B cell (primary cell): Measurements from ENCODE around the gene ESRRA. TPM values are rescaled to one million over a fixed set of nuclear protein-coding genes. Genes with fewer than 3 reads are reported as not detected.
A peak's percentile ranks its signal among the peaks of the same experiment; 100 is the strongest.

Experiments
- ATAC-seq: fragments of 200-7000 bp; cut with Tn5 transposase; one replicate; pipeline ENCODE4 v1.10.0; 2021; ENCODE audit warnings: low read depth, mild to moderate bottlenecking, moderate number of reproducible peaks, moderate library complexity
- CTCF ChIA-PET: fragments of 350-600 bp; sonication (Branson Sonifier 250); formaldehyde crosslinking; loops from one replicate; lab custom pipeline; 2021; ENCODE audit warnings: antibody characterized with exemption, inconsistent platforms; lab: Charles Lee
- POLR2A ChIA-PET: fragments of 350-600 bp; sonication (Branson Sonifier 250); formaldehyde crosslinking; loops from one replicate; lab custom pipeline; 2021; ENCODE audit warnings: antibody characterized with exemption; lab: Charles Lee
- DNase-seq: peaks from one replicate; pipeline ENCODE4 v3.0.0; 2013
- H2AFZ ChIP-seq: 2 replicates; pipeline ENCODE4 v1.6.1; 2012; ENCODE audit warnings: mild to moderate bottlenecking, low read depth, low read length; ENCODE audit not compliant: insufficient read depth, poor library complexity, severe bottlenecking
- H3K27ac ChIP-seq, 2 donors: 1 replicate in 1 of 2; 2 replicates in 1 of 2; pipeline ENCODE4 v1.5.1; 2012 to 2013; ENCODE audit warnings: low read length in 2 of 2, mild to moderate bottlenecking in 2 of 2, moderate library complexity in 1 of 2
- H3K27me3 ChIP-seq, 4 experiments: fragments of 200-600 bp in 1 of 4; sonication (generic) in 1 of 4; replicated peaks in 1 of 4; 1 replicate in 2 of 4; 2 replicates in 2 of 4; pipeline versions ENCODE4 v1.6.1 to v1.7.0; 2013 to 2016; ENCODE audit warnings: low read length in 3 of 4, mild to moderate bottlenecking in 2 of 4, mixed read lengths in 1 of 4, moderate library complexity in 1 of 4; ENCODE audit not compliant: insufficient read depth in 4 of 4, control insufficient read depth in 3 of 4; ENCODE audit errors: control extremely low read depth in 1 of 4
- H3K36me3 ChIP-seq, 2 experiments: replicated peaks in 1 of 2; 1 replicate in 1 of 2; 2 replicates in 1 of 2; pipeline versions ENCODE4 v1.6.1 to v1.7.1; 2013; ENCODE audit warnings: low read length in 1 of 2; ENCODE audit not compliant: insufficient read depth in 2 of 2, control insufficient read depth in 1 of 2; ENCODE audit errors: control extremely low read depth in 1 of 2, extremely low read depth in 1 of 2
- H3K4me1 ChIP-seq, 2 donors: fragments of 200-600 bp in 1 of 2; sonication (generic) in 1 of 2; 1 replicate in 1 of 2; 2 replicates in 1 of 2; pipeline versions ENCODE4 v1.5.1 to v1.6.1; 2013 to 2017; ENCODE audit warnings: low read length in 2 of 2; ENCODE audit not compliant: control insufficient read depth in 2 of 2, insufficient read depth in 2 of 2
- H3K4me2 ChIP-seq: replicated peaks from 2 replicates; pipeline ENCODE3; 2012; ENCODE audit warnings: mild to moderate bottlenecking, low read depth, low read length; ENCODE audit not compliant: poor library complexity, severe bottlenecking
- H3K4me3 ChIP-seq, 5 experiments: fragments of 200-600 bp in 1 of 5; sonication (generic) in 1 of 5; 1 replicate in 3 of 5; 2 replicates in 2 of 5; pipeline versions ENCODE4 v1.5.1 to v1.7.0; 2011 to 2016; ENCODE audit warnings: low read length in 4 of 5, mild to moderate bottlenecking in 4 of 5, low read depth in 2 of 5, control low read depth in 1 of 5, moderate library complexity in 1 of 5; ENCODE audit not compliant: insufficient read depth in 1 of 5; ENCODE audit errors: control extremely low read depth in 1 of 5, extremely low read depth in 1 of 5
- H3K79me2 ChIP-seq: fragments of 200-600 bp; sonication (generic); one replicate; pipeline ENCODE4 v1.6.0; 2016; ENCODE audit warnings: low read length; ENCODE audit not compliant: control insufficient read depth, insufficient read depth
- H3K9ac ChIP-seq: fragments of 200-600 bp; sonication (generic); 2 replicates; pipeline ENCODE4 v1.6.1; 2017; ENCODE audit warnings: mild to moderate bottlenecking, low read length, moderate library complexity
- H3K9me3 ChIP-seq, 3 donors: one replicate each; pipeline versions ENCODE4 v1.6.1 to v1.7.1; 2013; ENCODE audit warnings: low read length in 2 of 3; ENCODE audit not compliant: control insufficient read depth in 2 of 3, insufficient read depth in 1 of 3; ENCODE audit errors: control extremely low read depth in 1 of 3
- H4K20me1 ChIP-seq: 2 replicates; pipeline ENCODE4 v1.6.0; 2012; ENCODE audit warnings: mild to moderate bottlenecking, low read length; ENCODE audit not compliant: insufficient read depth, control insufficient read depth, poor library complexity, severe bottlenecking
- H3K27ac Mint-ChIP-seq: one replicate; pipeline ENCODE4 v1.8.0; 2021; ENCODE audit warnings: mixed read lengths
- H3K27me3 Mint-ChIP-seq: one replicate; pipeline ENCODE4 v1.8.0; 2021; ENCODE audit warnings: mixed read lengths
- H3K4me1 Mint-ChIP-seq: one replicate; pipeline ENCODE4 v1.8.0; 2021; ENCODE audit warnings: mixed read lengths
- H3K4me3 Mint-ChIP-seq: one replicate; pipeline ENCODE4 v1.8.0; 2021; ENCODE audit warnings: mixed read lengths
- H3K9me3 Mint-ChIP-seq: one replicate; pipeline ENCODE4 v1.8.0; 2022; ENCODE audit warnings: mixed read lengths; ENCODE audit not compliant: insufficient read depth
- EZH2 ChIP-seq: IDR thresholded peaks from 2 replicates; pipeline ENCODE4 v1.6.1; 2012; ENCODE audit warnings: borderline replicate concordance, low read depth, mild to moderate bottlenecking, moderate library complexity, low read length; ENCODE audit not compliant: insufficient read depth, poor library complexity, severe bottlenecking
- WGBS: methylation state at CpG from one replicate; pipeline ENCODE4 v1.1.5; 2013; ENCODE audit warnings: missing lambda C conversion rate; ENCODE audit not compliant: insufficient coverage; 5-methylcytosine and 5-hydroxymethylcytosine counted together
- intact Hi-C: fragments of 100-400 bp; cut with micrococcal nuclease; formaldehyde crosslinking; loops from one replicate; pipeline ENCODE4 v1.10.0; 2022
- polyA plus RNA-seq: library from polyadenylated mRNA; depleted of rRNA; stranded (reverse); fragments of >200 nt; gene quantifications from 2 replicates; pipeline ENCODE4 v1.2.3, GENCODE V29; 2012
- total RNA-seq, 2 donors: library from RNA; stranded (reverse); fragments of 120-200 nt in 1 of 2; gene quantifications; 1 replicate in 1 of 2; 2 replicates in 1 of 2; pipeline versions ENCODE4 v1.2.3 to v1.2.4, GENCODE V29; 2013 to 2022
- TF ChIP-seq, protein P1 (sequence below): fragments of 200-600 bp; IDR thresholded peaks from one replicate; pipeline ENCODE4 v1.8.0; 2022; ENCODE audit warnings: antibody characterized with exemption, mild to moderate bottlenecking

ESRRA gene
- total and polyA plus RNA-seq, 2 donors (not counting 1 experiment from before 2014, with no cell fraction given) = 16.3 to 39.6 TPM

DNA sequence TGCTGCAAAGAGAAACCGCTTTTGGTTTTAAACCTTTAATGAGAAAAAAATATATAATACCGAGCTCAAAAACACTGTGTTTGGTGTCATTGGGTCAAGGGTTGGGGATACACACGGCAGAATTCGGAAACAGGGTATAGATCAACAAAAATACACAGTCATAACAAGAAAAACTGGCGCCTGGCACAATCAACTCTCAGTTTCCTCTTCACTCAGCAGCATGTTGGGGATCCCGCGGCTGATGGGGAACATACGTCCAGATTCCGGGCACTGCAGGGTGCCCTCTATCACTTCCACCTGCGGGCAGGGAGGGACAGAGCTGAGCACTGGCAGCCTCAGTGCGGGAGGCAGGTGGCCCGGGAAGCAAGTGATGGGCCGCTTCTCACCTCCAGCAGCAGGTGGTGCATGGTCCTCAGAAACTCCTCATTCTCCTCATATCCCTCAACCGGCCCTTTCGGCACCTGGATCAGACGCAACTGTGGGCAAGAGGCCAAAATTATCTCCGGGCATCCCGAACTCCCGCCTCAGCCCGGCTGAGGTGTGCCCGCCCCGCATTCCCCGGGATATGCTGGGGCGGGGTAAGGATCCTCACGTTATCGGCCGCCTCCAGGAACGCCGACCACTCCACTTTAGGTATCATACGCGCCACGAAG, 11.5 kb downstream of the ESRRA start:
- Histone ChIP-seq H2AFZ (peak overlapping the region; percentile 89), H3K9me3 (no peaks in the 10 kb centered on the region), H3K27ac (peak overlapping the region; percentile 99 to 100), H4K20me1 (peaks cover 14% of the 10 kb centered on the region), H3K27me3 (no peaks in the 10 kb centered on the region), H3K36me3 (peaks cover 0 to 29% of the 10 kb centered on the region in 2 experiments), H3K4me1 (peaks cover 8 to 26% of the 10 kb centered on the region in 2 donors), H3K4me3 (peak overlapping the region; percentile 19 to 95 (median 76)), H3K9ac (peak overlapping the region; percentile 95), H3K79me2 (peaks cover 23% of the 10 kb centered on the region), H3K4me2 (peak overlapping the region; percentile 99)
- Mint-ChIP-seq H3K4me1 (peaks cover 38% of the 10 kb centered on the region), H3K4me3 (peak overlapping the region; percentile 98), H3K27me3 (no peaks in the 10 kb centered on the region), H3K9me3 (no peaks in the 10 kb centered on the region), H3K27ac (peak overlapping the region; percentile 100)
- TF ChIP-seq, protein P1, sequence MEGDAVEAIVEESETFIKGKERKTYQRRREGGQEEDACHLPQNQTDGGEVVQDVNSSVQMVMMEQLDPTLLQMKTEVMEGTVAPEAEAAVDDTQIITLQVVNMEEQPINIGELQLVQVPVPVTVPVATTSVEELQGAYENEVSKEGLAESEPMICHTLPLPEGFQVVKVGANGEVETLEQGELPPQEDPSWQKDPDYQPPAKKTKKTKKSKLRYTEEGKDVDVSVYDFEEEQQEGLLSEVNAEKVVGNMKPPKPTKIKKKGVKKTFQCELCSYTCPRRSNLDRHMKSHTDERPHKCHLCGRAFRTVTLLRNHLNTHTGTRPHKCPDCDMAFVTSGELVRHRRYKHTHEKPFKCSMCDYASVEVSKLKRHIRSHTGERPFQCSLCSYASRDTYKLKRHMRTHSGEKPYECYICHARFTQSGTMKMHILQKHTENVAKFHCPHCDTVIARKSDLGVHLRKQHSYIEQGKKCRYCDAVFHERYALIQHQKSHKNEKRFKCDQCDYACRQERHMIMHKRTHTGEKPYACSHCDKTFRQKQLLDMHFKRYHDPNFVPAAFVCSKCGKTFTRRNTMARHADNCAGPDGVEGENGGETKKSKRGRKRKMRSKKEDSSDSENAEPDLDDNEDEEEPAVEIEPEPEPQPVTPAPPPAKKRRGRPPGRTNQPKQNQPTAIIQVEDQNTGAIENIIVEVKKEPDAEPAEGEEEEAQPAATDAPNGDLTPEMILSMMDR = peak; percentile 67
- no peak for TF ChIP-seq EZH2
- POLR2A ChIA-PET = interaction anchor here (1.0 to 2.6 kb wide), 18 partner anchors 12 to 1475 kb away, joined by 3 to 50 read pairs (median 7); partner anchors contain the start of genes BAD, CCDC88B, ESRRA and FAU
- CTCF ChIA-PET = interaction anchor here (0.6 to 4.7 kb wide), 27 partner anchors 12 to 534 kb away, joined by 3 to 188 read pairs (median 8); partner anchors contain the start of genes BAD, CATSPERZ, CCDC88B and ESRRA
- DNase-seq (no peak), ATAC-seq (peak; percentile 5)
- intact Hi-C loops = loop anchor here (1.0 to 5.0 kb wide), 7 partner anchors 11 to 426 kb away; partner anchors contain the start of genes ESRRA, GPR137 and RASGRP2
- WGBS = 5% methylated on average over 29 of the region's 32 CpGs
